Endothelial cell of umbilical vein (primary cell): ENCODE measurements around the gene SEMA5A.

ENCODE experiments used
- CTCF ChIP-seq, 2 donors: IDR thresholded peaks; 1 replicate in 1 of 2; 2 replicates in 1 of 2; pipeline ENCODE4 v1.5.1; 2011; ENCODE audit warnings: low read length in 2 of 2, mild to moderate bottlenecking in 2 of 2, moderate library complexity in 2 of 2, control low read depth in 1 of 2, inconsistent platforms in 1 of 2, low read depth in 1 of 2; ENCODE audit not compliant: insufficient read depth in 1 of 2; ENCODE audit errors: extremely low read depth in 1 of 2
- EZH2 ChIP-seq: IDR thresholded peaks from 2 replicates; pipeline ENCODE4 v1.6.1; 2012; ENCODE audit warnings: borderline replicate concordance, low read depth, mild to moderate bottlenecking, moderate library complexity, low read length, inconsistent platforms; ENCODE audit not compliant: severe bottlenecking
- FOS ChIP-seq: IDR thresholded peaks from 2 replicates; pipeline ENCODE4 v1.6.1; 2011; ENCODE audit warnings: mild to moderate bottlenecking, low read length, moderate library complexity, borderline replicate concordance; ENCODE audit not compliant: insufficient read depth
- MYC ChIP-seq: IDR thresholded peaks from one replicate; pipeline ENCODE4 v1.6.1; 2011; ENCODE audit warnings: mild to moderate bottlenecking, low read depth, low read length
- POLR2AphosphoS5 ChIP-seq: IDR thresholded peaks from 2 replicates; pipeline ENCODE4 v1.6.1; 2012; ENCODE audit warnings: low read depth, mild to moderate bottlenecking, control low read depth, low read length, moderate library complexity; ENCODE audit not compliant: insufficient read depth

- no peak for TF ChIP-seq CTCF (IDR thresholded peaks at IDR 0.05; ENCODE audit: extremely low read depth in 1 of 2, insufficient read depth in 1 of 2, low read depth in 1 of 2, low read length in 2 of 2)
- TF ChIP-seq EZH2, result no peak
- no peak for TF ChIP-seq FOS
- TF ChIP-seq POLR2AphosphoS5, result no peak
- no peak for TF ChIP-seq MYC
Observed at GRCh38 chr5:9480499-9480898, 65.4 kb downstream of the SEMA5A start.
